ENCODE results near the gene LCN15.

GRCh38 chr9:136722969-136723356 lies 41.4 kb downstream of the LCN15 start:
- TF ChIP-seq CTCF (conservative IDR thresholded peaks at IDR 0.05; ENCODE audit: low read length) (no peak), EZH2phosphoT487 (IDR thresholded peaks at IDR 0.05; ENCODE audit: borderline replicate concordance, low read depth, low read length) (no peak)

Data from OCI-LY7 (cell line).